Measurements from ENCODE around the gene KCNJ6.
"Not testable (repeated sequence)": the region's sequence is repeated elsewhere in the genome, so short reads cannot be mapped to it uniquely, and the experiment has no call there.

The KCNJ6 gene

GRCh38 chr21:37665230-37666024 lies 250.8 kb downstream of the KCNJ6 start:
- no peaks in the 10 kb centered on the region for H3K9me3 ChIP-seq (ENCODE audit: severe bottlenecking)
- no peaks in the 10 kb centered on the region for H3K36me3 ChIP-seq (ENCODE audit: low read depth)
- no peak overlapping the region for H3K4me3 ChIP-seq (ENCODE audit: severe bottlenecking)
- no peaks in the 10 kb centered on the region for H3K27me3 ChIP-seq (ENCODE audit: insufficient read depth, poor library complexity, severe bottlenecking)
- DNase-seq (ENCODE audit: low spot score) (no peak), ATAC-seq (ENCODE audit: low read depth) (peak; percentile 68)
- H3K27ac ChIP-seq (ENCODE audit: poor library complexity, severe bottlenecking): peak overlapping the region; percentile 37
- H3K4me1 ChIP-seq (ENCODE audit: insufficient read depth, poor library complexity, severe bottlenecking): peaks cover 2% of the 10 kb centered on the region
- TF ChIP-seq, protein P1, sequence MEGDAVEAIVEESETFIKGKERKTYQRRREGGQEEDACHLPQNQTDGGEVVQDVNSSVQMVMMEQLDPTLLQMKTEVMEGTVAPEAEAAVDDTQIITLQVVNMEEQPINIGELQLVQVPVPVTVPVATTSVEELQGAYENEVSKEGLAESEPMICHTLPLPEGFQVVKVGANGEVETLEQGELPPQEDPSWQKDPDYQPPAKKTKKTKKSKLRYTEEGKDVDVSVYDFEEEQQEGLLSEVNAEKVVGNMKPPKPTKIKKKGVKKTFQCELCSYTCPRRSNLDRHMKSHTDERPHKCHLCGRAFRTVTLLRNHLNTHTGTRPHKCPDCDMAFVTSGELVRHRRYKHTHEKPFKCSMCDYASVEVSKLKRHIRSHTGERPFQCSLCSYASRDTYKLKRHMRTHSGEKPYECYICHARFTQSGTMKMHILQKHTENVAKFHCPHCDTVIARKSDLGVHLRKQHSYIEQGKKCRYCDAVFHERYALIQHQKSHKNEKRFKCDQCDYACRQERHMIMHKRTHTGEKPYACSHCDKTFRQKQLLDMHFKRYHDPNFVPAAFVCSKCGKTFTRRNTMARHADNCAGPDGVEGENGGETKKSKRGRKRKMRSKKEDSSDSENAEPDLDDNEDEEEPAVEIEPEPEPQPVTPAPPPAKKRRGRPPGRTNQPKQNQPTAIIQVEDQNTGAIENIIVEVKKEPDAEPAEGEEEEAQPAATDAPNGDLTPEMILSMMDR (IDR thresholded peaks at IDR 0.05; ENCODE audit: poor library complexity, severe bottlenecking): no peak

GRCh38 chr21:37662227-37662626 lies 254.0 kb downstream of the KCNJ6 start:
- DNase-seq (ENCODE audit: low spot score); H3K27me3 ChIP-seq (ENCODE audit: insufficient read depth, poor library complexity, severe bottlenecking); H3K36me3 ChIP-seq (ENCODE audit: low read depth); ATAC-seq (ENCODE audit: low read depth); H3K9me3 ChIP-seq (ENCODE audit: severe bottlenecking); H3K4me3 ChIP-seq (ENCODE audit: severe bottlenecking); H3K27ac ChIP-seq (ENCODE audit: poor library complexity, severe bottlenecking): not testable (repeated sequence)
- H3K4me1 ChIP-seq (ENCODE audit: insufficient read depth, poor library complexity, severe bottlenecking): peaks cover 15% of the 10 kb centered on the region

DNA sequence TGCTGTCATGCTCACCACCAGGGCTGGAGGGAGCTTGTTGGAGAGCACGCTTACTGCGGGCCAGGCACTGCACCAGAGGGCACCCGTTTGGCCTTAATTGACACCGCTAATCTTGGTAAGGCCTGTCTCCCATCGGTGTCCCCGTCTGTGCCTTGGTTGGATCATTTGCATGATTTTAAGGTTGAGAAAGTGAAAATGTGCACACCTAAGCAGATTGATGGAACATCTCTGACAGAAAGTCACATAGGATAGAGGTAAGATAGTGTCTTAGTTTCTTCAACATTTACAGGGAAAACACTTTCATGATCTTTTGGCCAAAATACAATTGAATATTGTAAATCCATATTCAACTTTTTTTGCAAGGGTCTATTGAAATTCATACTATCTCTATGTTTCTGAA lies 255.5 kb downstream of the KCNJ6 start:
- Histone ChIP-seq H3K27me3 (ENCODE audit: insufficient read depth, poor library complexity, severe bottlenecking) (no peaks in the 10 kb centered on the region), H3K36me3 (ENCODE audit: low read depth) (no peaks in the 10 kb centered on the region), H3K4me1 (ENCODE audit: insufficient read depth, poor library complexity, severe bottlenecking) (peaks cover 15% of the 10 kb centered on the region), H3K4me3 (ENCODE audit: severe bottlenecking) (no peak overlapping the region), H3K27ac (ENCODE audit: poor library complexity, severe bottlenecking) (no peak overlapping the region), H3K9me3 (ENCODE audit: severe bottlenecking) (no peaks in the 10 kb centered on the region)
- DNase-seq (ENCODE audit: low spot score): no peak
- ATAC-seq (ENCODE audit: low read depth): no peak
- TF ChIP-seq, protein P1 (IDR thresholded peaks at IDR 0.05; ENCODE audit: poor library complexity, severe bottlenecking): no peak

GRCh38 chr21:37659874-37660273 lies 256.4 kb downstream of the KCNJ6 start:
- Histone ChIP-seq H3K4me3 (ENCODE audit: severe bottlenecking) (no peak overlapping the region), H3K27ac (ENCODE audit: poor library complexity, severe bottlenecking) (peak overlapping the region; percentile 12), H3K4me1 (ENCODE audit: insufficient read depth, poor library complexity, severe bottlenecking) (peaks cover 15% of the 10 kb centered on the region), H3K27me3 (ENCODE audit: insufficient read depth, poor library complexity, severe bottlenecking) (no peaks in the 10 kb centered on the region), H3K9me3 (ENCODE audit: severe bottlenecking) (no peaks in the 10 kb centered on the region), H3K36me3 (ENCODE audit: low read depth) (no peaks in the 10 kb centered on the region)
- no peak for ATAC-seq (ENCODE audit: low read depth)
- TF ChIP-seq, protein P1 (IDR thresholded peaks at IDR 0.05; ENCODE audit: poor library complexity, severe bottlenecking): no peak
- DNase-seq (ENCODE audit: low spot score): no peak

DNA sequence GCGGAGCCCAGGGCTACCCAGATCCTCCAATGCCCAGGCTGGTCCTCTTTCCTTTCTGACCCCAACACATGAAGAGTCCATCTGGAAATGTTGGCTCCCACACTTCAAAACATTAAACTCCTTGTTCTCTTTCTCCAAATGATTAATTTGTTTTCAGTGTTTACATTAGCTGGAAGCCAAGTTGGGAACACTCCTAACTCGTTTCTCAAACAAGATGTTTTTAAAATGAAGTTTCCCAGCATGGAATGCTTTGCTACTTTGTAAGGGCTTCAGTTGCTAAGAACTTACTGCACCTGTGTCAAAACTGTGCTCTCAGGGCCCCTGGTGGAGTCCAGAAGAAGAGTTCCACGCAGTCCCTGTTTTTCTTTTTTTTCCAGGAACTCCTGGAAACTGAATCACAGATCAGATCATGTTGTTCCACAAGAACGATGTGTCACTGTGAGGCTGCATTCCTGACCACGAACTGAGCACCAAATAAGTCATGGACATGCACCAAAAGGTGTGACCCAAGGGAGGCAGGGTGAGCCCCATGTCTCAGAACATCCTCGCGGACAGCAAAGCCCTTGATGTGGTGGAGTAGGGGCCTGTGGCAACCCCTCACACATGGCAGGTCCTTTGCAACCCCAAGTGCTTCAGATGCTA lies 257.3 kb downstream of the KCNJ6 start:
- TF ChIP-seq, protein P1 (IDR thresholded peaks at IDR 0.05; ENCODE audit: poor library complexity, severe bottlenecking): peak; percentile 48
- Histone ChIP-seq H3K27me3 (ENCODE audit: insufficient read depth, poor library complexity, severe bottlenecking) (no peaks in the 10 kb centered on the region), H3K27ac (ENCODE audit: poor library complexity, severe bottlenecking) (peak overlapping the region; percentile 12), H3K4me1 (ENCODE audit: insufficient read depth, poor library complexity, severe bottlenecking) (peaks cover 15% of the 10 kb centered on the region), H3K9me3 (ENCODE audit: severe bottlenecking) (no peaks in the 10 kb centered on the region), H3K4me3 (ENCODE audit: severe bottlenecking) (no peak overlapping the region), H3K36me3 (ENCODE audit: low read depth) (no peaks in the 10 kb centered on the region)
- DNase-seq (ENCODE audit: low spot score) (no peak), ATAC-seq (ENCODE audit: low read depth) (peak; percentile 96)

All from RWPE2 (cell line).